HG02759 (cell line): ENCODE results near the gene SLC4A7.
"Not testable (repeated sequence)": the region's sequence is repeated elsewhere in the genome, so short reads cannot be mapped to it uniquely, and the experiment has no call there.

Experiments
- ATAC-seq: cut with Tn5 transposase; IDR thresholded peaks from one replicate; pipeline ENCODE4 v1.9.1; 2021; ENCODE audit warnings: mild to moderate bottlenecking, moderate library complexity; ENCODE audit not compliant: unreplicated experiment

SLC4A7 gene

DNA sequence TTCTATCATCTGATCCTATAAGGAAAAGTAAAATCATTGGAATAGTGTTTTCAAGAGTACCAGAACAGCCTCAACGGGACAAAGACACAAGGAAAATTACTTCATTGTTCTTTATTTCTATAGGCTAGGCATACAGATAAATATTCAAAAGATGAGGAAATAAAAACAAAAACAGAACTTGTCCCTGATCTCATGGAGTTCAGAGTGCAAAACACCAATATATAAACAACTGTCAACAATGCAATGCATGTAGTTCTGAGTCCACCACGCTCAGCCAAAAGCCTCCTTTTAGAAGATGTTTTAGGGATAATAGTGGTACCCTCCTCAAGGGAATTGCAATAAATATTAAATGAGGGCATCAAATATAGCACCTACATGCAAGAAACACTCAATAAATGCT, 4.6 kb upstream of the SLC4A7 start:
- ATAC-seq = no peak

DNA sequence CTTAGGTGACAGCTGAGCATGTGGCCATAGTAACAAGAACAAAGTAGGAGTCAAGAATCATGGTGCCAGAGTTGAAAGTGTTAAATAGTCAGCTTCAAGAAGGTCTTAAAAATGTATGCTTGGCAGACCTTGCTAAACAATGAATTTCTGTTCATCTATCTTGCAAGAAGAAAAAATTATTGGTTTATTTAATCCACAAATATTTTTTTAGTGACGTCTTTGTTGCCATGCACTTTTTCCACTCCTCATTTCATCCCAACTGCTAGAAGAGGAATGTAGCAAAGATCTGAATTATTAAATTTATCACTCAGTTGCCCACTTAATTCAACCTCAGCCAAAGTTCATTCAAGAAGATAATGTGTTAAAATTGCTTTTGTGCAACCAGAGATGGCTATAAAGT, 3.2 kb upstream of the SLC4A7 start:
- ATAC-seq = no peak

DNA sequence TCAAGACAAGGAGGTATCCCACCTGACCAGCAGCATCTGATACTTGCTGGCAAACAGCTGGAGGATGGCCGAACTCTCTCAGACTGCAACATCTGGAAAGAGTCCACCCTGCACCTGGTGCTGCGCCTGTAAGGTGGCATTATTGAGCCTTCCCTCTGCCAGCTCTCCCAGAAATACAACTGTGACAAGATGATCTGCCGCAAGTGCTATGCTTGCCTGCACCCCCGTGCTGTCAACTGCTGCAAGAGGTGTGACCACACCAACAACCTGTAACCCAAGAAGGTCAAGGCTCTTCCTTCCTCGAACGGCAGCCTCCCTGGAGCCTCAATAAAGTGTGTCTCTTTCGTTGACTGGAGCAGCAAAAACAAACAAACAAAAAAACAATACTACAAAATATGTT, 2.2 kb upstream of the SLC4A7 start:
- no peak for ATAC-seq

DNA sequence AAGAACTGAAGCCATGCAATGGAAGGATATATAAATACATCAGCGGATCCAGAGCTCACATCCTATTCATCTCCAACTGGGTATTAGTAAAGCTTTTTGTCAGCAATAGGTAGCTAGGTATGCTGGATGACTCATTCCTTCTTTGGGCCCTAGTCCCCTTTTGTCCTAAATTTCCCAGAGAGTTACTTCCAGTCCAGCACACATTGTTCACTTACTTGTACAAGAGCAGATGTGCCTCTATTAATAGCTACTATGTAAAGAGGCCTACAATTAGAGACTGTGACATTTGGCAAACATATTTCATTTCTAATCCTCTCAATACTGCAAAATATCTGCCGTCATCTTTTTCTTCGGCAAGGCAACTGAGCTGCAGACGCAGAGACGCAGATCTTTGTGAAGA, 1.7 kb upstream of the SLC4A7 start:
- ATAC-seq = no peak

DNA sequence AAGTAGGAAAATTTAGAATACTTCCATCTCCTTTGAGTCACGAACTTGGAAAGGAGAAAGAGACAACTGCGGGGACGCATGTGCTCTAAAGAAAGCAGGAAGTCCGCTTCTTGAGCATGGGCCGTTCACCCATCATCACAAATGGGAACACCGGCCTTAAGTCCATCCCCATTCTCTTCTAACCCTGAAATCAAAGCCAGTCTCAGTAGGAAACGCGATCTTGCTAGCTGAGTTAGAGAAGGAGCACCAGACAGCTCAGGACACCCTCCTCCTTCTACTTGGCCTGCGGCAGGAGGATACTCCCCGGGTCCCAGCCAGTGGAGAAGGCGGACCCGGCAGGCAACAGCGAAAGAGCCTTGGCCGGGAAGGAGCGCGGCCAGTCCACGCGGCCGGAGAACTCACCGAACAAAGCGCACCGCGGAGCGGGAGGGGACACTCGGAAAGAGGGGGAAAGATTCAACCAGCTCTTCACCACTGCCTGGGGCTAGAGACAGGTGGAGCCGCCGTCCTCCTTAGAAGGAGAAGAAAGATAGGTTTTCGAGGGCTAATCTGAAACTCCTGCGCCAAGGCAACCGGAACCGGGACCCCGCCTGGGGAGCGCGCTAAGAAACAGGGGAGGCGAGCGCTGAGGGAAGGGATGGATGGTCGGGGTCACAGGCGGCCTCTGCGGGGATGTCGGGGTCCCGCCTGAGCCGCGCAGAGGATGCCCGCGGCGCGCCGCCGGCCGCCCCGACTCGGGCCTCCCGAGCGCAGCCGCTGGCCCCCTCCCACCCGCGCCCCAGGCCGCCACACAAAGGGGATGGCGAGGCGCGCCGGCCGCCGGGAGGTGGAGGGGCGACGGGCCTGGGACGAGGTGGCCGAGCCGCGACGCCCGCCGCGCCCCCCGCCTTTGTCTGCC, 818 bp downstream of the SLC4A7 start:
- ATAC-seq = peak; percentile 18

DNA sequence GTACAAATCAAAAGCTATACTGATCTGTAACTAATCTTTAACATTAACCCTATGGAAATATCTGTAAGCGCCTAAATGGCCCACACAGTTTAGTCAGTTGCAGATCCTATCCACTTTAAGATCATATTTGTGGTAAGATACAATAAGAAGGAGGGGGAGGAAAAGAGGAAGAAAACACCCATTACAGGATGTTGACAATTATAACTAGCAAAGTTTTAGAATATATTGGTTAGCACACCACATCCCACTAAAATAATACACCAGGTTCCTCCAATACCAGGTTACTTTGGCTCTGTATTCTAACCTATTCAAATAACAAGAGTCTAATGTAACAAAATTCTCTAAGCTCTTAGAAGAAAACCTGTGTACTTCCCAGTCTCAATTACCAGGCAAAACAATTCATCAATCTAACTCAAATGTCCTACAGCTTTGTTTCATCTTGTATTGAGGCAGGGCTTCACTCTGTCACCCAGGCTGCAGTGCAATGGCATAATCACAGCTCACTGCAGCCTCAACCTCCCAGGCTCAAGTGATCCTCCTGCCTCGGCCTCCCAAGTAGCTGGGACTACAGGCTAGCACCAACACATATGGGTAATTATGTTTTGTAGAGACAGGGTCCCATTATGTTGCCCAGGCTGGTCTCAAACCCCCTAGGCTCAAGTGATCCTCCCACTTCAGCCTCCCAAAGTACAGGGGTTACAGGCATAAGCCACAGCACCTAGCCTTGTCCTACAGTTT, 4.2 kb downstream of the SLC4A7 start:
- no peak for ATAC-seq

DNA sequence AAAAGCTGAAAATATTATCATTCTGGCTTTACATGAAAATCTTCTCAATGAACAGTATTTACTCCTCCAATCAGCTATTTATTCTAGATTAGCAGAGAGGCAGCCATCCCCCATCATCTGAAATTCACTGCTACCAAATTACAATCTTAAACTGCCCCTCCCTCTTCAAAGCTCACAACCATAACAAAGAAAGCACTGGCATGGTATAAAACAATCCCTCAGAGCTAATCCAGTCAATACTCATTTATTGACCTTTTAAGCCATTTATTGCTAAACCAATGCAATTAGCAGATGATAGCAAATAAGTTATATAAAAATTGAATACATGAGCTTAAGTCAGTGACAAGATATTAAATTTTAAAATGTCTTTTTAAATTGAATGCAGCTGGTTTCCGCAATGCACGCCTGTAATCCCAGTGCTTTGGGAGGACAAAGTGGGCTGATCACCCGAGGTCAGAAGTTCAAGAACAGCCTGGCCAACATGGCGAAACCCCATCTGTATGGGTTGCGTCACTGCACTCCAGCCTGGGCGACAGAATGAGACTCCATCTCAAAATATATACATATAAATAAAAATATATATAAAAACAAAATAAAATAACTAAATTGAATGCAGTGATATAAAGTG, 12.1 kb downstream of the SLC4A7 start:
- ATAC-seq = no peak

DNA sequence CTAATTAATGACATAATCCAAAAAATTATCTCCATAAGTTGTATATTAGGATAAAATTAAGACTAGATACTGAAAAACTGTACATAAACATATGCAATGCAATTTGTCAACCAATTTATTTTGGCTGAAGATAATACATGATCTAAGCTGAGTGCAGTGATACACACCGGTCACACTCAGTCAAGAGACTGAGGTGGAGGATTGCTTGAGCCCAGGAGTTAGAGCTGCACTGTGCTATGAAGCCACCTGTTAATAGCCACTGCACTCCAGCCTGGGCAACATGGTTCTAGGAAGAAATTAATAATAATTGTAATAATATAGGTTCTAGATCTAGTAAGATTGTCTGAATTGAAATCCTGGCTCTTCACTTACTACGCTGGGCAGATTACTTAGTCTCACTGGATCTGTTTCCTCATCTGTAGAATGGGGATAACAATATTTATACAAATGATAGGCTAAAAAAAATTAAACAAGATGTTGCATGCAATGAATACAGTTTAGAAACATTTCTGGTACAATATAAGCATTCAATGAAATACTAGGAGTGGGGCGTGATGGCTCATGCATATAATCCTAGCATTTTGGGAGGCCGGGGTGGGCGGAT, 15.8 kb downstream of the SLC4A7 start:
- ATAC-seq = no peak

DNA sequence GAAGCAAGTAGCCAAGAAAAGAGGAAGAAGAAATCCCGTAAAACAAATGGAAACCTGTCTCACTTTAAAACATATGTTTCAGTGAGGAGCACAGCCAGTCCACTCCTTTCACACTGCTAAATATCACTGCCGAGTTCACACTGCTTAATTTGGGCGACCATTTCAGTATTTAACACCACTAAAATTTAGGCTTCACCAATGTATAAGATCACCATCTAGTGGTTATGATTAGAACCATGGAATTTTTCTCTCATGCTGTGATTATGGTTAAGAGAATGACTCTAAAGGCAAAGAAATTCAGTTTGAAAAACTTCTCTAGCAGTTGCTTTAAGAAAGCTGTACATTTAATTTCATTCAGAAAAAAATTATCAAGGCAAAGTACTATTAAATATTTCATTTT, 16.6 kb downstream of the SLC4A7 start:
- peak; percentile 76 for ATAC-seq

DNA sequence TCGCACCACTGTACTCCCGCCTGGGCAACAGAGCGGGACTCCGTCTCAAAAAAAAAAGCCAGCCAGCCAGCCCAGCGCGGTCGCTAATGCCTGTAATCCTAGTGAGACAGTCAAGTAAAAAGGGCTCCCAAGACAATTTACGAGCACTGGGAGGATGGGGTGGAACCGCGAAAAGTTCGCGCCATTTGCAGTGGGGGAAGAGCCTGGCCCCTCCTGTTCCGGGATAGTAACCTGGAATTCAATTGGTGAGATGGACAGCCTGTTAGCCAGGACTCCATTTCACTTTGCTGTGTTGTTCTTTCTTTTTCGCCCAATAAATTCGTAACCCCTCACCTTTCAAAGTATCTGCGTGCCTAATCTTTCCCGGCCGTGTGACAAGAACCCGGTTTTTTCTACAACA, 19.5 kb downstream of the SLC4A7 start:
- no peak for ATAC-seq

DNA sequence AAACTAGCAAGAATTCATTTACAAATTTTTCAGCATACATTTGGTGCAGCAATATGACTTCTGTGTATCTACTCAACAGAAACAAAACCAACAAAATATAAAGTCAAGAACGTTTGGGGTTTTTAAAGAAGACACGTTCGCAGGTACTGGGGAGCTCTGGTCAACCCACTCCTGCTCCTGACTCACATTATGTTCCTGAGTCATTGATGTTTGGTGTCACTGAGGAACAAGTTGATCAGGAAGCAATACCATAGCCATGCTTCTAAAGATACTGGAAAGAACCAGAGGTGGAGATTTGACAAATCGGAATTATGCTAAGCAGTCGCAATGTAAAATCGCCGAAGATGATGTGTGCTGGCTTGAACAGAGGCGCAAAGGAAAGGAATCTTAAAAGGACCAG, 22.0 kb downstream of the SLC4A7 start:
- ATAC-seq = no peak

DNA sequence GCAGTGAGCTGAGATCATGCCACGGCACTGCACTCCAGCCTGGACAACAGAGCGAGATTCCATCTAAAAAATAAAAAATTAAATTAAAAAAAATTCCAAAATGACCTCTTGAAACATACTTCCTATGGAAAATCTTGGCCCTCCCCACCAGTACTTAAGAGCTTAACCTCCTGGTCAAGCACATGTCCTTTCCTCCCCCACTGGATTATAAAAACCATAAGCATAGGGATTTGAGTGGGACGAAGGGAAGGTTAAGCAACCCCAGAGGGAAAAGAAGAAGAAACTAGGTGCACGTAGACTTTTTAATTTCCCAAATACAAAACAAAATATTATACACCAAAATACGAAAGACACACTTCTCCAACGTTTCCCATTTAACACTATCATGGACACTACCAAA, 25.3 kb downstream of the SLC4A7 start:
- no peak for ATAC-seq

DNA sequence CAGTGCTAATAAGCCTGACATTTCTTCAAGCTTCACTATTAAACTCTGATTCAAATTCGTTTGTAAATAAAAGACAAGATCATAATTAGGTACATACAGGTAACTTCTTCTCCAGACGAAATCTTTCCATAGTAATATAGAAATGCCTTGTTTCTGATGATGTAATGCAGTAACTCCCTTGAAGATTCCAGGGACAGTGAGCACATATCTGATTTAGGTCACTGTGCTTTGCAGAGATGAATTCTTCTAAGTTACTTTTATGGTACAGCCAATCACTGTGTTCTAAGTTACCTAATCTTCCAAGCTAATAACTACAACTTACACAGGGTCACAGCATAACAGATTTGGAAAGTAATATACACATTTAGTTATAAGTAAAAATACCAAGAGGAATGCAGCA, 27.6 kb downstream of the SLC4A7 start:
- ATAC-seq = no peak

DNA sequence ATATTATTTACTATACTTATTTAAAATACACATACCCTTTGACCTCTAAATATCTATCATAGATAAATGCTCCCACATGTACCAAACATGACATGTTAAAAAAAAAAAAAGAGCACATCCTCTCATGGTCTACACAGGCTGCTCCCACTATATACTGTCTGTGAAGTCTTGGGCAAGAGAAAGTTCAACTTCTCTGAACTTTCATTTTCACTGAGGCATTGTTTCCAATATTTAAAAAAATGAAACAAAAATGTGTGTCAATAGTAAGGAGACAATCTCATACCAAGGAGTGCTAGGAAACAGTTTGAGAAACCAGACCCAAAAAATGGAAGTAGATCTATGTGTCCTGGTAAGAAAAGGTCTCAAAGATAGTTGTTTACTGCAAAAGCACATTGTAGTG, 29.3 kb downstream of the SLC4A7 start:
- ATAC-seq = peak; percentile 69

DNA sequence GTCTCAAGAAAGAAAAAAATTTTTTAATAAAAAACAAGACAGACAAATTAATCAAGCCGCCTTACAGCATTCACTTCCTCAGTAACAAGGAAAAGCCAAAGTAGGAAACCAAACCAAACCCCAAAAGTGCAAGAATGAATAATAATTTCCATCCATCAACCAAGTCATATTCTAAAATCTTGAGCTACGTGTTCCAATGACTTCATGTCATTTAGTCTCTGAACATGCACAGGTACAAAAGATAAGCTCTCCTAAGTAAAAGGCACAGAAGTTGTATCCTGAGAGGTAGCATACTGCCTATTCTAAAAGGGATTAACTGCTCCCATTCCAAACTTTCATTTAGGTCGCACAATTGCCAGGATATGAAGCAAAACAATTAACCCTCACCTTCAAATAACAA, 29.7 kb downstream of the SLC4A7 start:
- no peak for ATAC-seq

DNA sequence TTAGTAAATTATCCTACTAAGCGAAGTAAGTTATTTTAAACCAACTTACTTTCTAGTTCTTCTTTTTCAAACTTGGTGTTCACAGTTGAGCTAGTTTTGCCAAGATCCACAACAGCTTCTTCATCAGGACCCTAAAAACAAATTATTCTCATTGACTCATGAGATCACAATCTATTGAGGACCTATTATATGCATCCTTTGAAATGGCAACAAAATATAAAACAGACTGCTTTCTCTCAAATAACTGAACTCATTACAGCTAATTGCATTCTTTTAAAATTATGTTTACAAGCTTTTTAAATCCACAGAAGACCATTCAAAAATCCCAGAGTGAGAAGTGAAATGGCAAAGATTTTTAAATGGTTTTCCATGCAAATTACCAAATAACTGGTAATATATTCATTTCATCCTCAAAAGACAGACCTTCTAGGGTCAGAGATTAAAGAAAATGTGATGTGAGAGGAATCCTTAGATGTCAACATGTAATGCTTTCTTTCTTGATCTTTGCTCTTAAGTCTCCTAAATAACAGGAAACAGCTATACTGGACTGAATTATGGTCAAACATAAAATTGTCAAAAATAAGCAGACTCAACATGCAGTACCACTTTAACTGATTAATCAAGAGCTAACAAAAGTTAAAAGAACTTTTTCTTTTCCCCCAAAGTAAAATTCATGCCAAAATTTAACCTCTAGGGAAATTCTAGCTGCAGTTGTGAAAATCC, 31.7 kb downstream of the SLC4A7 start:
- no peak for ATAC-seq

DNA sequence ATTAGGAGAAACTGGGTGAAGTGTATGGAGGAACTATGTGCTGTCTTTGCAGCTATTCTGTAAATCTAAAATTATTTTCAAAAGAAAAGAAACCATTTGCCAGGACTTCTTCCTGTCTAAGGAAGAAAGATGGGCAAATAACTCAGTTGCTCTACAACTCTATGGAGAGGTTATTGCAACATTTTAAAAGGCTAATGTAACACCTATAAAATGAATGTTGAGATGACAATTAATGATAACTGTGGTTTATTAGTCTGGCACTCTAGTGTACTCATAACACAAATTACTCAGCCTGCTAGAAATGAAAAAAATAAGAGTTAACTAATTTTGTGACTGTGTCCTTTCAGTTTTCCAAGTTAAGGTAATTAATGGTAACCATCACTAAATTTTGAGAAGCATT, 32.3 kb downstream of the SLC4A7 start:
- no peak for ATAC-seq

DNA sequence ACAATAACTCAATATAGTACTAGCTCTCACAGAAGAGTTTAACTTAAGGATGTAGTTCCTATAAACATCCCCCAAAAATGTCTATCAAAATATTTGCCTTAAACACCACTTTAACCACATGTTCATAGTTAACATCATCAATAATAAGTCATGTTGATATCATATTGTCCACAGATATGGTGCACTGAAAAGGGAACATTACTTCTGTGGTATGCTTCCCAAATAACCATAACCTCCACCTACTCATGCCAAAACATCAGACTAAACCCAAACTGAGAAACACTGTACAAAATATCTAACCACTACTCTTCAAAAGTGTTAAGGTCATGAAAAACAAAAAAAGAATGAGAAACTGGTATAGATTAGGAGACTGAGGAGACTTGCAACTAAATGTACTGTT, 32.9 kb downstream of the SLC4A7 start:
- no peak for ATAC-seq

DNA sequence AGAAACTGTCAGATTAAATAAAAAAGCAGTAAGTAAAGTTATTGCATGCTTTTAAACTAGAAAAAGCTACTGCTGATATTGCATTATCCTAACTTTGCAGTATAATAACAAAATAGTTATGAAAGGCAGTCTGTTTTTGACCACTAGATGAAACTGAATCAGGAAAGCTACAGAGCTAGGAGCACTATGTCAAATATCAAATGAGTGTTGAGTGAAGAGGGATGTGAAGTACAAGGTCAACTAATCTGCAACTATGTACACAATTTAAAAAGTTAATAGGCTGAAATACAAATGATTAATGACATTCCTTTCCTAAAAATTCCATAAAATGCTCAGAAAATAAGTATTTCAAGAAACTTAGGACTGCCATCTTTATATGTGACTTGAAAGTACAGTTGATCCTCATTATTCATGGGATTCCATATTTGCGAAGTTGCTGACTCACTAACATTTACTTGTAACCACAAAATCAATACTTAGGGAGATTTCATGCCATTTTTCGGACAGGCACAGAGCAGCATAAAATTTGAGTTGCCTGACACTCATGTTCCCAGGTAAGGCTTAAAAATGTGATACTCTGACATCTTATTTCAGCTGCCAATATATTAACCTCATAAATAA, 34.5 kb downstream of the SLC4A7 start:
- no peak for ATAC-seq

DNA sequence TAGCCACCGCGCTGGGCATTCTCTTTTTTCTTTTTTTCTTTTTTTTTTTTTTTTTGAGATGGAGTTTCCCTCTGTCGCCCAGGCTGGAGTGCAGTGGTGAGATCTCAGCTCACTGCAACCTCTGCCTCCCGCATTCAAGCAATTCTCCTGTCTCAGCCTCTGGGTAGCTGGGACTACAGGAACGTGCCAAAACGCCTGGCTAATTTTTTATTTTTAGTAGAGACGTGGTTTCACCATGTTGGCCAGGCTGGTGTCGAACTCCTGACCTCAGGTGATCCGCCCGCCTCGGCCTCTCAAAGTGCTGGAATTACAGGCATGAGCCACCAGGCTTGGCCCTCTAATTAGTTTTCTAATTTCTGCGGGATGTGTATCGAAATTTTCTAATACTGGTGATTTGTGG, 41.2 kb downstream of the SLC4A7 start:
- ATAC-seq = not testable (repeated sequence)
